HG02938 (cell line): ENCODE data around the gene CADM2.

ENCODE experiments used
- ATAC-seq: cut with Tn5 transposase; IDR thresholded peaks from one replicate; pipeline ENCODE4 v1.9.1; 2021; ENCODE audit warnings: mild to moderate bottlenecking, moderate library complexity; ENCODE audit not compliant: unreplicated experiment

CADM2 gene

DNA sequence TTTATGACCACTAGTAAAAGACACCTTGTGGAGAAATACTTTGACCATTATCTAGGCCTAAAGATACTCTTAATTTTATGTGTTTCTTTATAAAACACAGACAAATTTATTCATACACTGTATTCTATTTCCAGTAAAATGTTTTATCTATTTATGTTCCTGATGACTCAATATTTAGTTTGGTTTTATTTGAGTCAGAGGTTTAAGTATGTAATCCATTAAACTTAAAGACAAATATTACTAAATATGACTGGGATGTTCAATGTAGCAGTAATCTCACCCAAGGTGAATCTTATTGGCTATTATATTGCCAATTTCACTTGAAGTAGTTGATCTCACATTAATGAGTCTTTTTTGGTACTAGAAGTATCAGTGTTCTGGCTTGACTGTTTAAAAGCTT, 799.7 kb downstream of the CADM2 start:
- no peak for ATAC-seq

DNA sequence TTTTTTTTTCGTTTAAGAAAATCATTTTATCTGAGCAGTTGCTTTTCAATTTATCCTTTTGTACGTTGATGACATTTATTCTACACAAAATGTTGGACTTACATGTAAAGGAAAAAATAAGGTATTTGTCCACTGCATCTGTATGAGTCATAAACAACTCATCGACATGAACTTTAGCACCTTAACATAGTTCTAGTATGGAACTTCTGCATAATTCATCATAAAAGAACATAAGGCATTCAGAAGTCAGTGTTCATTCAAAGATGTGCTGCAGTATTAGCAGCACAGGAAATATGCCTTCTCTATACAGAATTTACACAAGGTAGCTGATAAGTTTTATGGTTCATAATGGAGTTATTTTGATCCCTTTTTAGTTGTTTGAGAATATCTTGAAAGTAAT, 801.6 kb downstream of the CADM2 start:
- ATAC-seq: no peak

DNA sequence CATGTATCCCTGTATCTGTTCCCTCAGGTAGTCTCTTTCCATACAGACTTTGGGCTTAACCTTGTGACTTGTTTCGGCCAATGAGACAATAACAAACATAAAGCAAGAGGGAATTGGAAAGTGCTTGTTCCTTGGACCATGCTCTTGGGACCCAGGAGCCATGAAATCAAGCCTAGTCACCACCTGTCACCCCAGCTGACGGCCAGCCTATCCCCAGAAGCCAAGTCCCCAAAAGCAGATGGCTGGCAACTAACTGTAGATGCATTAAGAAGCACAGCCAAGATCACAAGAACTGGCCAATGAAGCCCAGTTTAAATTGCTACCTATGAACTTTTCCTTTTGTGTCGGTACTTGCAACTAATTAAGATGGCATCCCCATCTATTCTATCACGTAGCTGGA, 822.0 kb downstream of the CADM2 start:
- ATAC-seq: no peak

DNA sequence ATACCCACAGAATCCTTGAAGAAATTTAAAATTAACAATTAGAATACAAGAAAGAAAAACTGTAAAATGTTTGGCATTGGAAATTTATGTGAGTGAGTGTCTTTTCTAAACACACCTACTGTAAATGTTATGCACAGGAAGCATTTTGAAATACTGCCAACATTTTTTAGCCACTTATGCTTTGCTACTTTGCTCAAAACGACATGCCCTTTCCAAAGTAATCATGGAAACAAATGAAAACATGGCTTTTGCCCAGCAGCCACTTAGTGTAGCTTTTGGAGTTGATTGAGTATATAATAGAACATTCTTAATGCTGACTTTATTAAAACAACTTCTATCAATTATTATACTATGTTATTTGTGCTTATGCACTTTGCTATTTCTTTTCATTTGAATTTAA, 823.0 kb downstream of the CADM2 start:
- ATAC-seq: no peak

DNA sequence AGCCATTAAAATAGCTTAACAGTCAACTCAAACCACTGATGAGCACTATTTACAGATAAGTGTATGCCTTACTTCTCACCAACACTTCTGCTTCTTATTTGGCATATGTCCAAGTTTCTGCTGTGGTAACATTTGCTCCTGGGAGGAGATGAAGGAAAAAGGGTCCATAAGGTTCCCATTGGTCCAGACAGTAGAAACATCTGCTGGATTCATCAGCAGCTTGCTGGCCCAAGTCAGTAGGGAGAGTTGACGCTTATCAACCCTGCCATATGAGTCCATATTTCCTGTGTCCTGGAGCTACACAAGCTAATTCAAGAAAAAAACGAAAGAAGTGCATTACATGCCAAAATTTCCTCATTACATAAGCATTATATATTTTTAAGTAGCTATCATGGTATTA, 824.5 kb downstream of the CADM2 start:
- ATAC-seq: no peak

DNA sequence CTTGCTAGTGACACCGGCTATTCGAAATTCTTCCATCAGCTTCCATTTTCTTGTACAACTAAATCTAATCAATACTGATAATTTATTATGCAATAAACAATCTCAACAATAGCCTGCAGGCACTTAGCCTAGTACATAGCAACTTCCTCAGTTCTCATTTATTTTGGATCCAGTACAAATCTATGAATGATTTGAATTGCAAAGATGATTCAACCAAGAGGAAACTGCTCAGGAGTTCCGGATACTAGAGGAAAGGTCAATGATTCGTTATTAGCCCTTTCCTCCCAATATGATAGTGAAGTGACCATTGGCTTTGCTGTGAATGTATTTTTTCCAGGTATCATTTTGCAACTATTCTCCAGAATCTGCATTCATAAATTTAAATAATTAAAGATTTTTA, 827.0 kb downstream of the CADM2 start:
- ATAC-seq: no peak

DNA sequence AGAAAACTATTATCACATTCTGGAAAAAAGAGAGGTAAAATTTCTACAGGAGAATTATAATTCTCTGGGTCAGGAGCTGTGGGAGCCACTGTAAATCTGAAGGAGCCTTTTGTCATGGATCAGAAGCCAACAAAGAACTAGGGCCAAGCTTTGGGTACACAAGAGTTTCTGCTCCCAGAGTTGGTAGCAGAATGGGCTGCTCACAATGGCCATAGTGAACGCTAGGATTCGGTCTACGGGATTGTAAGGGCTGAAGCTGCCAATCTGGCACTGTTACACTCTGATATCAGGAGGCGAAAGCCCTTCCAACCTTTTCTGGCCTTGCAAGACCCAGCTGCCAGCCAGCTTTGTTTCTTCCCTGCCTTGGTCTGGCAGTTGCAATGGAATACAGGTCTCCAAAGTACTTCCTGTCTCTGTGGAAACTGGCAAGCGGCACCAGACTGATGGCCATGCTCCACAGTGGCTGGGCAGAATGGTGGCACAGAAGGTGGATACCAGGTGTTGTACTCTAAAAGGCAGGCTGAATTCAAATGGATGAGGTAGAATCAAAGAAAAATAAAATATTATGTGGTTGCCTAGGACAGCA, 831.7 kb downstream of the CADM2 start:
- ATAC-seq: no peak

DNA sequence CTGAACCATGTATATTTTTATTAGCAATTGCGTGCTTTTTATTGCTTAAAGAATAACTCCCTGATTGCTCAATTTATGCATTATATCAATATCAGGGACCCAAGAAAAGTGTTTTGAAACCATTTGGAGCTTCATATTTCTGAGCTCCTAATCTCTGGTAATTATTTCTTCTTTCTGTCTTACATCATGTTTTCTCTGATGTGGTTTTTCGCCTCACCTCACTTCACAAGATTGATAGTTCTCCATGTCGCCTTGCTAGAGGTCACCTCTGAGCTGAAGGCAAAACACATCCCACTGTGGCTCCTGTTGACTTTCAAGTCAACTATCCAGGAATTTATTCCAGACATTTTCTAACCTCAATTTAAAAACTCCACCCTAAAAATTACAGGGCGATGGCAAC, 837.4 kb downstream of the CADM2 start:
- ATAC-seq: no peak

DNA sequence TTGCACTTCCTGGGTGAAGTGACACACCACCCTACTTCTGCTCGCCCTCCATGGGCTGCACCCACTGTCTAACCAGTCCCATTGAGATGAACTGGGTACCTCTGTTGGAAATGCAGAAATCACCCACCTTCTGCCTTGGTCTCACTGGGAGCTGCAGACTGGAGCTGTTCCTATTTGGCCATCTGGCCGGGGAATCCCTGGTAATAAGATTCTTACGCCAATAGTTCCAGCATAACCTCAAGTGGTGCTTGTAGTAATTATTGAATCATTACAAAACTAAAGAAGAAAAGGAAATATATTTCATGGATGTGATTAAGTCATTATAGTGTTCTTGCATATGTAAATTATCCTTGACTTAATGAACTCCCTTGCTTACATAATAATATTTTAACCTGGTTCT, 841.9 kb downstream of the CADM2 start:
- no peak for ATAC-seq

DNA sequence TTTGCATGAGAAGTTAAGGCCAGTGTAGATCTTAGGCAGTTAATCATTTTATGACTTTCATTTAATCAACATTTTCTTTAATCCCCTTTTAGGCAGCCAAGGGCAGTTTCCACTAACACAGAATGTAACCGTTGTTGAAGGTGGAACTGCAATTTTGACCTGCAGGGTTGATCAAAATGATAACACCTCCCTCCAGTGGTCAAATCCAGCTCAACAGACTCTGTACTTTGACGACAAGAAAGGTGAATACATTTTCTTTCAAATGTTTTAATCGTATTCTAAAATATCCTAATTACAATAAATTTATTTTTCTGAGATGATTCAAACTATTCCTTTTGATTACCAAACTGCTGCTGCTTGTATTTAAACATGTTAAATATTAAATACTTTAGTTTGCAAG, 843.2 kb downstream of the CADM2 start:
- no peak for ATAC-seq

DNA sequence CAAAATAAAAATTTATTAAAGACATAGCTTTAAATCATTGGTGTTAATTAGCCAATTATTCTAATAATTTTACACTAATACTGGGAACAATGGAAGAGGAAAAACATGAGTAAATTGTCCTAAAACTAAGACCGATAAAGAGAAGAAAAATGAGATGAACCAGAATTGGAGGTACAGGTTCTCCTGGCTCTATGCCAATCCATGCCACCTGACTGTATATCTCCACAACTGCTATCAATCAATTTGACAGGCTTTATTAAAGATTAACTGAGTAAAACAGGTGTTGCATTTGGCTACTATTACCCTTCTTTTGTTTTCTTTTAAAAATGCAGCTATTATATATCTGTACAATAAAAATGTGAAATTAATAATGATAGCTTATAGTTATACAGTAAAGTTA, 850.0 kb downstream of the CADM2 start:
- ATAC-seq: no peak

DNA sequence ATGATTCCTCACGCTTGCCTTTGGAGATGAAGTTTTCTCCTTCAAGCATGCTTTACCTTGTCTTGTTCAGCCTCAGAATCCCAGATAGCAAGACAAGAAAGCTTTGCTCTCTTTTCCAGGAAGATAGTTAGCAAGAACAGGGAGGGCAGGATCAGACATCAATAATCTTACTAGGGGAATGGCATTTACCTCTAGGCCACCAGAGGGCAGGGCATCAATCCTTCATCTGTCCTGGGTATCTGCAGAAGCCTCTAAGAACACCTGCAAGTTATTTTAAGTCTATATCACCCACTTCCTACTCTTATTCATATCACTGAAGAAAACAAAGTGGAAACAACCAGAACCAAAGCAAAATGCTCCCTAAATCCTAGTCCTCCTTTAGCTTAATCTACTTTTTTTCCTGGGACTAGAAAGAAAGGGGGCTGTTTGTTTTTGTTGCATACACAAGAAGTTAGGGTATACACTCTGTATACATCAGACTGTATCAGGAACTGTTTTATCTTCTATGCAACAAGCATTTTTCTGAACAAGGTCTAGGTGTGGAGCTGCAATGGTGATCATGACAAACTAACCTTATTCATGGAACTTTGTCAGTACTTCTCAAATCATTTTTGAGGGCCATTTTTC, 862.5 kb downstream of the CADM2 start:
- ATAC-seq: peak; percentile 52

DNA sequence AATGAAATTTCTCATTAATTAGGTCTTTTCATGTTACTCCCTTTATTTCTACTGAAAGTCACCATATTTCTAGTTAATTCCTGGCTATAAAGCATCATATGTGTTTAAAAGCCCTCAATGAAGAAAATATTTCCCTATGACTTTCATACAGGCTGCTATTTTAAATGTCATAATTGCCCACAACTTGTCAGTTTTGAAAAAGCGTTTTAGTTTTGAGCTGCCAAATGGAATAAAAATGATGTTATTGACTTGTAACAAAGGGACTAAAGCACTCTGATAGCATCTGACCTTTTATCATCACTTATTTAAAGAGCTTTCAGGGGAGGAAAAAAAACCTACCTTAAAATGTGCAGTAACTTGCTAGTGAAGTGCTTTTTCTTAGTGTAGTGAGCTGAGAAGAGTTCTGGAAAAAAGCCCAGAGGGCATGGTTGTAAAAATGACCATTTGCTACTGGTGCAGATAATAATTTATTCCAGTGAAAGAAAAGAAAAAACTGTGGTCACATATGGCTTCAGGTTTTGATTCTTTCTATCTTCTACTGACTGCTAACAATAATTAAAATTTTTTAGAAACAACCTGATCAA, 877.2 kb downstream of the CADM2 start:
- ATAC-seq: no peak

DNA sequence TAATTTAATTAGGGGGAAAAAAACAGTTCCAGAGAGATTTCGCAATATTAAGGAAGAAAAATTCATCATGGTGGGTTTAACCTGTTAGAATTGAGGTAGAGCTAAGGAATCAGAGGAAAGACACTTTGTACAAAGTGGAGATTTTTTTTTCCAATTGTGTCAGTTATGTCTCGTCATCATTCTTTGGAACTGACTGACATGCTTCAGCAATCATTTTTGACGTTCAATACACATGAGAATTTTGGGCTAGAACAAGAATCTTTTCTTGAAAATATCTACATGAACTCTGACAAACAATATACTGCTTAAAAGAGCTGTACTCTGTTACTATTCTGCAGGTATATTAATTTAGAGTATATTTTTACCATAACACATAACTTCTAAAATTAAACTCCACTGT, 878.6 kb downstream of the CADM2 start:
- no peak for ATAC-seq

DNA sequence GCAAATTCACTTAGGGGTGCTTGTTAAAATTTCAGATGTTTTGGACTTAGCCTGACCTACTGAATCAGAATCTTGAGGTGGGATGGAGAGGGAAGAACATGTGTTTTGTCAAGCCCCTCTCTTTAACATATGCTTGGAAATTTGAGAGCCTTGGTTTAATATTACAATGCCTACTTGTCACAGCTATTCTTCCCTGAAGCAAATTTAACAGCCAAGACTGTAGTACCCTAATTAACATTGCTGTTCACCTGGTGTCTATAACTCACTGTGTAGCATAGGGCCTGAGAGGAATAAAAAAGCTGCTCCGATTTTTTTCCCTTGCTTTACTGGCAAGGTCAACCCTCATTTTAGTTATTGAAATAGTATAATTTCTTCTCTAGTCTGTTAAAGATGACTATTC, 880.1 kb downstream of the CADM2 start:
- ATAC-seq: no peak

DNA sequence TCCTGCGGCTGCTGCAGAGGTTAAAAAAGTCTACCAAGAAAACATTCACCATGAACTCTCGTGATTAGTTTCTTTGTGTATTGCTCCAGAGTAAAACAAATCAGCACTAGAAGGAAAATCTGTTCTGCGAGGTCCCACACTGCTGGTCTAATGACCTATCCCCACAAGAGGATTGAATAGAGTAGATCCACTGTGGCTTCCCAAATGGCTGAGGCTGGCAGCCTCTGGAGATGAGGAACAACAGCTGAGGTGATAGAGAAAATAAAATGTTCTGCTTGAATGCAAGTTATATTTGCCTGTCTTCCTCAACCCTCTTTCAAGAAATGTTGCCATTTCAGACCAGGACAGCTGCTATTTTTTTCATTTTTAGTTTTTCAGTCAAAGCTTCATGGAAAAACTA, 883.3 kb downstream of the CADM2 start:
- no peak for ATAC-seq

DNA sequence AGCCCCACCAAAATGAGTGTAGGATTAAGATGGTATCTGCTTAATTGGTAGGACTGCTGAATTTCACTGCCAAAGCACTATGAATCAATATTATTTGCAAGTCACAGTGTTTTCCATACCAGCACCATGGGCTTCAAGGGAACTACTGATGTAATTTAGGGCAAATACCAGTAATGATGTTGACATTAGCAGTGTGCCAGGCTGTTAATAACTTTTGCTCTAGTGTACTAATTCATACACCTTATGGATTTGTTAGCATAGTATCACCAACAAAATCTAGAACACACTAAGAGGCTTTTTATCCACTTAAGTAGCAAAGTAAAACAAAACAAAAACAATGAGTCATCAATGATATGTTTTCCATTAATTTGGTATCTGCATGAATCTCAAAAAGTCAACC, 888.2 kb downstream of the CADM2 start:
- no peak for ATAC-seq

DNA sequence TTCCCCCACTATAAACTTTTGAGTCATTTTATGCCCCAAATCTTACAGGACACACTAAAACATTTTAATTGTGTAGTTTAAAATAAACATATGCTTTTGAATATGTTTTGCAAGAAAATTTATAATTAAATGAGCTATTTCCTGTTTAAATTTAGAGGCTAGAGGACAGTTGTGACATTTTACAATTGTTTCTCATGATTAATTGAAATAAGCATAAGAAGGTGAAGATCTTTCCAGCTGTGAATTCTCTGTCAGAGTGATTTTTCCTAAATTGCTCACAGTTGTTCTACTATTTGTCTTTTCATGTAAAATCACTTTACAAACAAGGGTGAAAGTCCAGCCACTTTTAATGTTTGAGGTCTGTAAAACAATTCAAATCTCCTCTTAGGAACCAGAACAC, 892.3 kb downstream of the CADM2 start:
- no peak for ATAC-seq

DNA sequence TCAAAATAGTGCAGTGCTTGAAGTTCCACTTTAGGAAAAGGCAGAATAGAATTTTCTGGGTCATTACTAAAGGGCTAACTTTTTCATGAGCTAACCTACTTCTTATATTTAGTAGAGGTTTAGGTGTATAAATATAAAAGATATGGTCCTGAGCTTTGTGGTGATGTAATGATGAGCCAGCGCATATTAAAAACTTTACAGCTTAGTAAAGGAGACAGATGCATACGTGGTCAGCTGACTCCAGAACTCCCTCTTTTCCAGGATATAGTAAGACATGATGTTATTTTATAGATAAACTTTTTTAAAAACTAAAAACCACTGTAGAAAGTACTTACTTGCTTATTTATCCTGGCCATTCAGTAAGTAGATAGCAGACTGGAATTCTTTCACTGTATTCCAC, 895.0 kb downstream of the CADM2 start:
- no peak for ATAC-seq

DNA sequence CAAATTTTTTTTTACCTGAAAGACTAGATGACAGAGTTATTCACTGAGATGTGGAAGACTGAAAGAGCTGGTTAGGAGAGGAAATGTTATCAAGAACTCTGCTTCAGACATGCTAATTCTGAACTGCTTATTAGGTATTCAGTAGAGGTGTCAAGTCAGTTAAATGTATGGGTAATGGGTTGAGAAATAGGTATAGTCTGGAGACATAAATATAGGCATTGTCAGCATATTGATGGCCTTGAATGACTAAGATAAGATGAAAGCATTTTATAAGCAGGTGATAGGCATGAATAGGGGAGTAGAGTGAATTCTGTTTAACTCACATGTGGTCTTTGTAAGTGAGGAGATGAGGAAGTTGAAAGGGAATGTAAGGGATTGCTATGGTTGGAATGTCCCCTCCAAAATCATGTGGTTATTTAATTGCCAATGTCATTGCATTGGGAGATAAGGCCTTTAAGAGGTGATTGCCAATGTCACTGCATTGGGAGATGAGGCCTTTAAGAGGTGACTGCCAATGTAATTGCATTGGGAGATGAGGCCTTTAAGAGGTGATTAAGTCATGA, 904.2 kb downstream of the CADM2 start:
- ATAC-seq: no peak

DNA sequence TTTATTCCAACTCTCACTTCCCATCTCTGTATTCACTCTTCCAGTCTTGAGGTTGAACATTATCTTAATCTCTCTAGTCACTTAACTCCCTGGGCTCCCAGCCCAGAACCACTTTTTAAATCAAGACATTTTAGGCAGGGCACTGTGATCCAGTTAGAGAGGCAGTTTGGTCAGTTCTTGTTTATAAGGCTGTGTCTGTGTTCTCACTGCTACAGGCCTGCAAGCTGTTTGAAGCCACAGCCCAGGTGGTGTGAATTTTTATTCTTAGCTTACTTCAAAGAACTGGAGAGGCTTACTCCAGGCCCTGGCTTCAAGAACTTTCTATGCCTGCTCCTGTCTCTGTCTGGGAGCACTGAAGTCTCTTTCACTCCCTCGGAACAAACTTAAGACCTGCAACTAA, 906.1 kb downstream of the CADM2 start:
- ATAC-seq: no peak

DNA sequence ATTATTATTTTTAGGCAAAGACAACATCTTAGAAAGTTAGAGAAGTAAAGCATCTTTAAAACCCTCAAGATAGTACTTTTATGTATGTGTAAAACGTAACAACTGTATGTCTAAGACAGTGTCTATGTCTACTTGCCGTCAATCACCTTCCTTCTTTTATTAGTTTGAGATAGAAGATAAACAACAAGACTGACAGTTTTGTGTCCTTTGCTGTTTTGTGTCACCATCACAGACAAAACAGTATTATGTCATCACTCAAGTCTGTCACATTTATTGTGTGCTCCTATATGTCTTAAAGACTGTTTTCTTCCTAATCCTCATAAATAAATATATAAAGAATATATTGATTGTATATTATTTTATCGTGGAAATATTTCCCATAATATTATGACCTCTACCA, 908.3 kb downstream of the CADM2 start:
- no peak for ATAC-seq

DNA sequence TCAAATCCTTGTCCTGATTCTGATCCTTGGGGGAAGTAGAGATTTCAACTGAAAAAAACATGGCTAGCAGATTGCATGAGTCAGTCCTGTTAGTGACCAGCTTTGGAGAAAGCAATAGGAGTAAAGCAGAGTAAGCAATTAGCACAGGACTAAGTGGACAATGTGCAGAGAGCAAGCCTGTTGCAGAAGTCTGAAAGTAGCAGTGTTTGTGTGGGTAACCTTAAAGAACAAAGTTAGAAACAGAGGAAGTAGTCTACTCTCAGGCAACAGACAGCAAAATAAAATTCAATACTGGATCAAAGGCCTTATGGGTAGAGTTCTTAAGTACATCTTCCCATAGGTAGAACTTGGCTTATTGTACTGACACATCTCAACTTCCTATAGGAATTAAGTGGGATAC, 916.8 kb downstream of the CADM2 start:
- no peak for ATAC-seq
